HG03469 (cell line): ENCODE measurements around the gene TDP1.
"Not testable (repeated sequence)": the region's sequence is repeated elsewhere in the genome, so short reads cannot be mapped to it uniquely, and the experiment has no call there.

Source experiments
- ATAC-seq: cut with Tn5 transposase; IDR thresholded peaks from one replicate; pipeline ENCODE4 v1.9.1; 2021; ENCODE audit warnings: mild to moderate bottlenecking, moderate library complexity, moderate number of reproducible peaks; ENCODE audit not compliant: unreplicated experiment

The TDP1 gene

DNA sequence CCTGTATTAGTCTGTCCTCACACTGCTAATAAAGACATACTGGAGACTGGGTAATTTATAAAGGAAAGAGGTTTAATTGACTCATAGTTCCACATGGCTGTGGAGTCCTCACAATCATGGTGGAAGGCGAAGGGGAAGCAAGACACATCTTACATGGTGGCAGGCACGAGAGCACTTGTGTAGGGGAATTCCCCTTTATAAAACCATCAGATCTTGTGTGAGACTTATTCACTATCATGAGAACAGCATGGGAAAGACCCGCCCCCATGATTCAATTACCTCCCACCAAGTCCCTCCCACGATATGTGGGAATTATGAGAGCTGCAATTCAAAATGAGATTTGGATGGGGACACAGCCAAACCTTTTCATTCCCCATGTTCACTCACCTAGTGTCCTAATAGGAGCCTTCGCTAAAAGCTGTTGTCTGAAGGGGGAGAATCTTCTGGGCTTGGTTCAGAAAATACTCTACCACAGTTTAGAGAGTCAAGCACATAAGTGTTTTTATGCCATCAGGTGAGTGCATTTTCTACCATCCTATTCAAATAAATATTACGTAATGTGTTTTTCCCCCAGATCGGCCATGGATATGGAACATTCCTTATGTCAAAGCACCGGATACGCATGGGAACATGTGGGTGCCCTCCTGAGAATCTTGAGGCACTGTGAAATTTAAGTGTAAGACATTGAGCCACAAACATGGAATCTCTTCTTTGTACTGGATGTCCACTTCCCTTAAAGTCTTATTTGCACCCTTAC lies 86.9 kb downstream of the TDP1 start:
- no peak for ATAC-seq

DNA sequence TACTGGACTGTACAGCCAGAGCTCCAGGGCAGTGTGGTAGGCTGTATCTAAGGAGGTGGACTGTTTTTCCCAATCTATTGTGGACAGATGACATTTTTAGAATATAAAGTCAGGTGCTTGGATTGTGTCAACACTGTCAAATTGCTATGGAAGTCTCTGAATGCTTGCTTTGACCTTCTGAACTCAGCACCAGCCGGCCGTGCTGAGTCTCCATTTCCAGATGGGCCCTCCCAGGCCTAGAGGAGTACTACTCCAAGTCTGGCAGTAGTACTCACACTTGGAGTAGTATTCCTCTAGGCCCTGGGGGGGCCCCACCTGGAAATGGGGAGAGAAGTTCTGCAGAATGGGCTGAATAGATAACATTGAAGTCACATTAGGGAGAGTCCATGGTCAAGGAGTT lies 89.9 kb downstream of the TDP1 start:
- no peak for ATAC-seq

- ATAC-seq, result no peak
Observed at GRCh38 chr14:90049390-90049789, 93.7 kb downstream of the TDP1 start.

- no peak for ATAC-seq
Observed at GRCh38 chr14:90050271-90050670, 94.5 kb downstream of the TDP1 start.

- ATAC-seq, result no peak
Observed at GRCh38 chr14:90053044-90053443, 97.3 kb downstream of the TDP1 start.

DNA sequence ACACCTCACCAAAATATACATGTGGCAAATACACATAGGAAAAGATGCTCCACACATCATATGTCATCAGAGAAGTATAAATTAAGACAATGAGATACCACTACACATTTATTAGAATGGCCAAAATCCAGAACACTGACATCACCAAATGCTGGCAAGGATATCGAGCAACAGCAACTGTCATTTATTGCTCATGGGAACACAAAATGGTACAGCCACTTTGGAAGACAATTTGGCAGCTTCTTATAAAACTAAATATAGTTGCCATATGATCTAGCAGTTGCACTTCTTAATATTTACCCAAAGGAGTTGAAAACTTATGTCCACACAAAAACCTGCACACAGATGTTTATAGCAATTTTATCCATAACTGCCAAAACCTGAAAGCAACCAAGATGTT lies 99.1 kb downstream of the TDP1 start:
- no peak for ATAC-seq

DNA sequence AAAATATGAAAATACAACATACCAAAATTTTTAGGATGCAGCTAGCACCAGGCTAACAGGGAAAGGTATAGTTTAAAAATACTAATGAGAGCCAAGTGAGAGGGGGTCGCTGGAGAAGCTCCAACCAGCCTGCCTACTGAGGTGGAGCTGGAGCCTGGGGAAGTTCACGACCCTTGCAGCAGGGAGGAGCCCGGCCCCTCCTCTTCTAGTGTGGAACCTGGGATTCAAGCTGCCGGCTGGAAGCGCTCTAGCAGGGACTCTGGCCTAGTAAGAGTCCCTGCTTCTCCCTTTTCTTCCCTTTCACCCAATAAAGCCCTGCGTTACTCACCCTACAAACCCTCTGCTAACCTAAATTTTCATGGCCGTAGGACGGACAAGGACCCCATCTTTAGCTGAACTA lies 101.1 kb downstream of the TDP1 start:
- ATAC-seq, result no peak

DNA sequence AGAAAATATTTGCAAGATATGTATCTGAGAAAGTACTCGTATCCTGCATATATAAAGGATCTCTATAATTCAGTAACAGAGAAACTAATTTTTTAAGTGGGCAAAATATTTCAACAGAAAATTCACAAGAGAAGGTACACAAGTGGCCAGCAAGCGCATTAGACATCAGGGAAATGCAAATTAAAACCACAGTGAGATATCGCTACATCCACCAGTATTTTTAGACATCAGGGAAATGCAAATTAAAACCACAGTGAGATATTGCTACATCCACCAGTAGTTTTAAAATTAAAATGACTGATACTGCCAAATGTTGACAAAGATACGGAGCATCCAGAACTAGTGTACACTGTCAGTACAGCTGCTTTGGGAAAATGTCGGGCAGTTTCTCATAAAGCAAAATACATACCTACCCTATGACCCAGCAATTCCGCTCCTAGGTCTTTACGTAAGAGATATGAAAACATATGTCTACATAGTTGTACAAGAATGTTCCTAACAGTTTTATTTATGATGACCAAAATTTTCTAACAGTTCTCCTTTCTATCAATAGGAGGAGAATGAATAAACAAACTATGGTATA lies 103.2 kb downstream of the TDP1 start:
- ATAC-seq, result no peak

DNA sequence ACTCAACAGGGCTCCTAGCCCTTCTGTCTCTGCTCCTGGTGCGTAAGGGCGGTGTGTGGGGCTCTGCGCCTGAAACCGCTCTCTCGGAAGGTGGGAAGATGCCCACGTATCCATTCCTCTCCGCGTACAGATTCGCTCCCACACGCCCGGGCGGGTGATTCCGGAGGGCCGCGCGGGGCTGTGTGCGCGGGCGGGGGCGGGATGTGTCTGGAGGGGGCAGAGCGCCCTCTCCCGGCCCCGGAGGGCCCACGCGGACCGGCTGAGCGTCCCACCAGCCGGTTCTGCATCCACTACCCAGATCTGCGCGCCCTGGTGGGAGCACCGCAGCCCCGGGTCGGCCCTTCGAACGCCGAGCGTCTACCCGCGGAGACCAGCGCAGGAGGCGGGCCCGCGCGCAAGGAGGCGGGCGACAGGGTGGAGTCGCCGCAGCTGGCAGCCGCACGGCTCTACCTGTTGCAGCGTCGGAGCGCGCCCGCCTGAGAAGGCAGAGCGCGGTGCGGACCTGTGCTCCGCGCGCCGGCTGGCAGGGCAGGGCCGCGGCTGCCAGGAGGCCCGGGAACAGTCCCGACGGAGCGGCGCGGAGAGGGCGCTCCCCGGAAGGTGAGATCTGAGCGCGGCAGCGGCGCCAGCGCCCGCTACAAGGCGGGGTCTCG lies 104.7 kb downstream of the TDP1 start:
- no peak for ATAC-seq

DNA sequence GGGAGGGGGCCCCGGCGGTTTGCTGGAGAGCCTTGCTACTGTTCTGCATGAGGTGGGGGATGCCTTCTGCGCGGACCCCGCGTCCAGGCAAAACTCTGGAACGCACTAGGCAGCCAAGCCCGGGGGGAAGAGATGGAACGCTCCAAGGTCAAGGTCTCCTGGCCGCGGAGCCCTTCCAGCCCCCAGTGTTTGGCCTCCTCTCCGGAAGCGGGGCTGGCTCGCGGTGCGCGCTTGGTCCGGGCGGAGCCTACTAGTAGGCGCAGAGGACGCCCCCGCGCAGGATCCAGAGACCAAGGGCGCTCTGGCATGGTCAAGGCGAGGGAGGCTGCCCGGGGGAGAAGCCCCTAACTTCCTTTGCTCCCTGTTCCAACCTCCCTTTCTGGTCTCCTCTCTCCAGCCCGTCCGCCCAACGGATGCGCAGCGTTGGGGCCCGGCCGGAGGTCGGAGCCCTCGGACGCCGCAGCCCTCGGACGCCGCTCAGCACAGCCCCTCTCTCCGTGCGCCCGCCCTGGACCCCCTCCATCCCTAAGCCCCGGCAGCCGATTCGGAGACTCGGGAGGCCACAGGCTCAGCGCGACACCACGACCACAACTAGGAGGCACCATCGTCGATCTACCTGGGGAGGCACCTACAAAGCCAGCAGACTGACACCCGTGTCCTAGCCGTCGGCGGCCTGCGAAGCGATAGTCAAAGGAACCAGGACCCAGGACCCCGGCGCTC lies 105.4 kb downstream of the TDP1 start:
- ATAC-seq, result no peak

- ATAC-seq, result no peak
Observed at GRCh38 chr14:90061685-90062126, 106.0 kb downstream of the TDP1 start, which contains the start of gene KCNK13. KCNK13 (plus strand) TSS chr14:90061994; CDS start chr14:90062206, 212 bp downstream.

- no peak for ATAC-seq
Observed at GRCh38 chr14:90062127-90062794, 106.5 kb downstream of the TDP1 start.

DNA sequence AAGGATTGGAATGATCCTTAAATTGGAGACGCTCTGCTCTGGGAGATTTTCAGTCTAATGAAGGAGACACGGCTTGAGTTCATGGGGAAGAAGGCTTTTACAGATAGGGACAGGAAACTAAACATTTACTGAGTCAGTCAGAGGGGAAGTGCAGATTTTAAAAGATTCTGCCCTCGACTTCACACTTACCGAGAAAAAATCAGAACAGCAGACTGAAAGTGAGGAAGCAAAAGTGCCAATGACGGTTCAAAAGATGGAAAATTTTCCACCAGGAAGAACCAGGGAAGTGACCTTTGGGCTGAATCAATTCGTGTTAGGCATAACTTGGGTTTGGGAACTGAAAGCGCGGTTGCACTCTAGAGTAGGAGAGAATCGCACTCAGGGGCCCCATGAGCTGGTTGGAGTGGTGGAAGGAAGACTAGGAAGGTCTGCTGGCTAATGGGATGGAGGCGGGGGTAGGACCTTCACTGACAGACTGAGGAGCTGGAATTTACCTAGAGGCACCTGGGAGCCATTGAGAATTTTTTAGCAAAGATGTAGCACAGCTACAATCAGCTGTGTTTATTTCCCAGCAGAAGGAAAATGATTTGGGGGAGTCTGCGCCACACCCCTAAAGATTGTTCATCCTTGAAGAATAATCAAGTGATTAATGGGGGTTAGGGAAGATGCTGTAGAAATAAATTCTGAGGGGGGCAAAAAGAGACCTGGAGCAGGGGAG lies 107.3 kb downstream of the TDP1 start:
- ATAC-seq, result no peak

GRCh38 chr14:90072350-90072749 lies 116.6 kb downstream of the TDP1 start:
- ATAC-seq, result no peak

GRCh38 chr14:90079576-90079975 lies 123.8 kb downstream of the TDP1 start:
- ATAC-seq, result no peak

DNA sequence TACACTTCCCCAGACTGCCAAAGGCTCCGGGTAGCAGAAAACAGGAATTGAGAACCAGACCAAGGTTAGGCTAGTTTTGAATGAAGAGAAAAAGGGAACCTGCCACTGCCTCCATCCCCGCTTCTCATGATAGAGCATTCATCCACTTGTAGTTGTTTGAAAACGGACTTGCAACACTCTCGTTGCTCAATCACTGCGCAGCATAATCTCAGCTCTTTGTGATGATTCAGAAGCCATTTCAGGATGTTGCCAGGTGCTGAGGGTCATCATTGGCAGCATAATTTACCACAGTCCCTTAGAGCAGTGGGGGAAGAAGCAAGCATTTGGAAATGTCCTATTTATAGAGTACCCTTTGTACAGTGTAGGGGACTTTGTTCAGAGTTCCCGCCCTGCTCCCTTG lies 131.7 kb downstream of the TDP1 start:
- ATAC-seq, result no peak

- ATAC-seq, result no peak
Observed at GRCh38 chr14:90088176-90088575, 132.4 kb downstream of the TDP1 start.

DNA sequence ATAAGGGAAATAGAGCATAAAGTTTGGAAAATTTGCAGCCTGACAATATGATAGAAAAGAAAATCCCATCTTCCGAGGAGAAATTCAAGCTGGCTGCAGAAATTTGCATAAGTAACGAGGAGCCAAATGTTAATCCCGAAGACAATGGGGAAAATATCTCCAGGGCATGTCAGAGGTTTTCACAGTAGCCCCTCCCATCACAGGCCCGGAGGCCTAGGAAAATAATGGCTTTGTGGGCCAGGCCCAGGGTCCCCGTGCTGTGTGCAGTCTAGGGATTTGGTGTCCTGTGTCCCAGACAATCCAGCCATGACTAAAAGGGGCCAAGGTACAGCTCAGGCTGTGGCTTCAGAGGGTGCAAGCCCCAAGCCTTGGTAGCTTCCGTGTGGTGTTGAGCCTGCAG lies 133.8 kb downstream of the TDP1 start:
- ATAC-seq, result not testable (repeated sequence)

DNA sequence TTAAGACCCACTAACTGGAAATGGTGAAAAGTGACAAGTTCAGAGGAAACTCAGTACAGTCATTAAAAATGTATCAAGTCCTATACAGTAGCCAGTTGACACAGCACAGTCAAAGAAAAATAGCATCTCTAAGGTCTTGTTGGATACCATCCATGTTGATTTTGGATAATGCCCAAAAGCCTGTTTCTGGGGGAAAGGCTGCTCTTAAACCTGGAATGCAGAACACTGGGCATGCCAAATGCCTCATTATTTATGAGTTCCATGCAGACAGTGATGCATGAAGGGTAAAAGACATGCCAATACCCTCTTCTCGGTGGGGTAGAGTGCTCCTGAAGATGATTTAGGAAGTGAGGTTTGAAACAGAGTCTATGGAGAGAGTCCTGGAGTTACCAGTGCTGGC lies 135.7 kb downstream of the TDP1 start:
- ATAC-seq, result no peak

GRCh38 chr14:90093942-90094595 lies 138.3 kb downstream of the TDP1 start:
- ATAC-seq, result no peak
